Ureter (tissue), 1 donor: Measurements from ENCODE around the gene ZNF286A. TPM values are rescaled to one million over a fixed set of nuclear protein-coding genes. Genes with fewer than 3 reads are reported as not detected.
A peak's percentile ranks its signal among the peaks of the same experiment; 100 is the strongest.
"Not testable (repeated sequence)": the region's sequence is repeated elsewhere in the genome, so short reads cannot be mapped to it uniquely, and the experiment has no call there.

Experiments used
- DNase-seq: peaks from one replicate; pipeline ENCODE4 v3.0.0-alpha.2; 2020; ENCODE audit warnings: low spot score
- total RNA-seq: library from RNA; stranded (reverse); gene quantifications from one replicate; pipeline ENCODE4 v1.2.4, GENCODE V29; 2023
- donor health status: DM: yes; HTN: yes; CAD: no.

ZNF286A gene
- 14.2 TPM for total RNA-seq

- DNase-seq = peak; percentile 99
Observed at GRCh38 chr17:15699413-15699924, at the start of gene ZNF286A. Gene ZNF286A (plus strand): TSS chr17:15699752. CDS start chr17:15700330, 578 bp downstream.

- no peak for DNase-seq
Observed at GRCh38 chr17:15649861-15650421, 49.6 kb upstream of the ZNF286A start.

GRCh38 chr17:15650741-15651582, 48.6 kb upstream of the ZNF286A start:
- no peak for DNase-seq

GRCh38 chr17:15651583-15652110, 47.9 kb upstream of the ZNF286A start:
- DNase-seq = peak; percentile 96

- DNase-seq = no peak
Observed at GRCh38 chr17:15652960-15653359, 46.6 kb upstream of the ZNF286A start.

GRCh38 chr17:15654401-15654800, 45.2 kb upstream of the ZNF286A start:
- not testable (repeated sequence) for DNase-seq

- peak; percentile 71 for DNase-seq
Observed at GRCh38 chr17:15654886-15655561, 44.5 kb upstream of the ZNF286A start.

- DNase-seq = no peak
Observed at GRCh38 chr17:15657868-15658267, 41.7 kb upstream of the ZNF286A start.

GRCh38 chr17:15658296-15658695, 41.3 kb upstream of the ZNF286A start:
- DNase-seq = no peak

- DNase-seq = no peak
Observed at GRCh38 chr17:15659236-15659635, 40.3 kb upstream of the ZNF286A start.

- DNase-seq = no peak
Observed at GRCh38 chr17:15659663-15660062, 39.9 kb upstream of the ZNF286A start.

- DNase-seq = no peak
Observed at GRCh38 chr17:15660077-15660476, 39.5 kb upstream of the ZNF286A start.

GRCh38 chr17:15662681-15663080, 36.9 kb upstream of the ZNF286A start:
- no peak for DNase-seq

- no peak for DNase-seq
Observed at GRCh38 chr17:15663176-15663575, 36.4 kb upstream of the ZNF286A start.

GRCh38 chr17:15663691-15664090, 35.9 kb upstream of the ZNF286A start:
- no peak for DNase-seq

- DNase-seq = not testable (repeated sequence)
Observed at GRCh38 chr17:15669526-15669925, 30.0 kb upstream of the ZNF286A start.

- DNase-seq = not testable (repeated sequence)
Observed at GRCh38 chr17:15674640-15675039, 24.9 kb upstream of the ZNF286A start.

- DNase-seq = not testable (repeated sequence)
Observed at GRCh38 chr17:15675991-15676390, 23.6 kb upstream of the ZNF286A start.

- DNase-seq = not testable (repeated sequence)
Observed at GRCh38 chr17:15683135-15683534, 16.4 kb upstream of the ZNF286A start.

GRCh38 chr17:15683824-15684478, 15.6 kb upstream of the ZNF286A start, which contains the start of gene TRIM16:
Gene TRIM16 (minus strand): TSS chr17:15684311. CDS start chr17:15651609, 32,702 bp downstream.
- peak; percentile 82 for DNase-seq

- DNase-seq = not testable (repeated sequence)
Observed at GRCh38 chr17:15687494-15687893, 12.1 kb upstream of the ZNF286A start.
